Naive thymus-derived CD8-positive, alpha-beta T cell (primary cell): ENCODE measurements around the gene AIG1. TPM values are rescaled to one million over a fixed set of nuclear protein-coding genes. Genes with fewer than 3 reads are reported as not detected.
"Not testable (repeated sequence)": the region's sequence is repeated elsewhere in the genome, so short reads cannot be mapped to it uniquely, and the experiment has no call there.

ENCODE experiments used
- ATAC-seq, 2 donors: fragments of 150-1000 bp; cut with Tn5 transposase in 1 of 2; sonication (Bioruptor Pico), chemical (Tn5 transposase) in 1 of 2; 1 replicate in 1 of 2; 2 replicates in 1 of 2; pipeline ENCODE4 v1.10.0; 2021; ENCODE audit warnings: mild to moderate bottlenecking in 2 of 2, moderate library complexity in 2 of 2
- POLR2A ChIA-PET: fragments of 350-600 bp; sonication (Branson Sonifier 250); formaldehyde crosslinking; loops from one replicate; lab custom pipeline; 2021; ENCODE audit warnings: antibody characterized with exemption; lab: Charles Lee
- DNase-seq, 10 donors: peaks; one replicate each; pipeline versions ENCODE4 v3.0.0 to v3.0.0-alpha.2; 2020 to 2022
- H3K27ac Mint-ChIP-seq, 10 donors: one replicate each; pipeline ENCODE4 v1.8.0; 2020 to 2022; ENCODE audit warnings: mild to moderate bottlenecking in 10 of 10, mixed read lengths in 10 of 10, moderate library complexity in 4 of 10, inconsistent platforms in 1 of 10
- H3K27me3 Mint-ChIP-seq, 5 donors: one replicate each; pipeline ENCODE4 v1.8.0; 2021 to 2022; ENCODE audit warnings: mixed read lengths in 5 of 5
- H3K36me3 Mint-ChIP-seq, 3 donors: one replicate each; pipeline ENCODE4 v1.8.0; 2020 to 2022; ENCODE audit warnings: mixed read lengths in 3 of 3, mild to moderate bottlenecking in 2 of 3, inconsistent platforms in 1 of 3
- H3K4me1 Mint-ChIP-seq, 4 donors: one replicate each; pipeline ENCODE4 v1.8.0; 2021 to 2022; ENCODE audit warnings: mixed read lengths in 4 of 4
- H3K4me3 Mint-ChIP-seq, 10 donors: one replicate each; pipeline ENCODE4 v1.8.0; 2020 to 2022; ENCODE audit warnings: mild to moderate bottlenecking in 10 of 10, mixed read lengths in 10 of 10, moderate library complexity in 6 of 10, inconsistent platforms in 1 of 10
- H3K9me3 Mint-ChIP-seq, 9 donors: one replicate each; pipeline ENCODE4 v1.8.0; 2020 to 2022; ENCODE audit warnings: mixed read lengths in 9 of 9, mild to moderate bottlenecking in 3 of 9, inconsistent platforms in 1 of 9, moderate library complexity in 1 of 9
- polyA plus RNA-seq, 3 donors: library from polyadenylated mRNA; unstranded; fragments of 300-500 nt; fragmentation: Illumina TruSeq; gene quantifications; one replicate each; pipeline ENCODE4 v1.2.3, GENCODE V29; 2021
- total RNA-seq, 8 experiments: library from RNA in 2 of 8; stranded (reverse) in 2 of 8; gene quantifications; one replicate each; pipeline ENCODE4 v1.2.3 and lab custom pipeline; 2021 to 2026

The AIG1 gene
- total and polyA plus RNA-seq, 5 experiments from 2014 or later, result 10.0 to 19.0 (median 14.5) TPM

DNA sequence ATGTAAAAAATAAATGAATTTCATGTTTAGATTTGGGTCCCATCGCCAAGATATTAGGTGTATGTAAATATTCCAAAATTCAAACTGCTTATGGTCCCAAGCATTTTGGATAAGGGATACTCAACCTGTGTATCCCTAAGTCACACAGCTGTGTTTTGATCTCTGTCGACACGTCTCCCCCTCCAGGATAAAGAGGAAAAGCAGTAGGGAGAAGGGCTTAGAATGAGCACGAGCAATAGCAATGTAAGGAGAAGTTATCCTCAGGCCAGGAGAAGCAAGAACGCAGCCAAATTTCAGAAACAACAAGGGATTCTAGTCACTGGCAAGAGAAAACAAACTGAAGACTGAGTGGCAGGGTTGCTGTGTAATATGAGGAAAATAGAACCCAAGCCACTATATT is 181.2 kb downstream of the AIG1 start:
- ATAC-seq (no peak), DNase-seq (no peak)
- no peaks in the 10 kb centered on the region for H3K27me3 Mint-ChIP-seq
- no peak overlapping the region for H3K4me3 Mint-ChIP-seq
- H3K27ac Mint-ChIP-seq, result no peak overlapping the region
- H3K4me1 Mint-ChIP-seq, result no peaks in the 10 kb centered on the region
- POLR2A ChIA-PET, result no interaction called here
- peaks cover 0 to 6% (median 0%) of the 10 kb centered on the region in 9 donors for H3K9me3 Mint-ChIP-seq
- peaks cover 0 to 10% (median 4%) of the 10 kb centered on the region in 3 donors for H3K36me3 Mint-ChIP-seq

DNA sequence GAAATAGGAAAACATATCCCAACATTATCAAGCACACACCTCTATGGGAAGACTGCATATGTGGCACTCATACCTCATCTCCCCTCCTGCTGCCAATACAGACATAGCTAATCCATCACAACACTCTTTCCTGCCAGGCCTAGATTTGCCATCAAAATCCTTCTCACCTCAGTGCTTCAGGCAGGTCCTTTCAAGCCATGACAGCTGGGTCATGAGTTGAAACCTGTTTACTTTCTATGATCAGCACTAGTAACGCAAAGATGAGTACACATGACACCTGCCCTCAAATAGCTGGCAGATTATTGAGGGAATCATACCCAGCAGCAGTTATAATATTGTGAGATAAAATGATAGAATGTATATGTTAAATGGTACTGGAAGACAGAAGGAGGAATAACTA is 183.1 kb downstream of the AIG1 start:
- Mint-ChIP-seq H3K36me3 (peaks cover 0 to 8% (median 4%) of the 10 kb centered on the region in 3 donors), H3K9me3 (peaks cover 0 to 6% (median 0%) of the 10 kb centered on the region in 9 donors), H3K4me3 (no peak overlapping the region), H3K27ac (no peak overlapping the region), H3K27me3 (no peaks in the 10 kb centered on the region), H3K4me1 (no peaks in the 10 kb centered on the region)
- ATAC-seq (no peak), DNase-seq (no peak)
- POLR2A ChIA-PET, result no interaction called here

DNA sequence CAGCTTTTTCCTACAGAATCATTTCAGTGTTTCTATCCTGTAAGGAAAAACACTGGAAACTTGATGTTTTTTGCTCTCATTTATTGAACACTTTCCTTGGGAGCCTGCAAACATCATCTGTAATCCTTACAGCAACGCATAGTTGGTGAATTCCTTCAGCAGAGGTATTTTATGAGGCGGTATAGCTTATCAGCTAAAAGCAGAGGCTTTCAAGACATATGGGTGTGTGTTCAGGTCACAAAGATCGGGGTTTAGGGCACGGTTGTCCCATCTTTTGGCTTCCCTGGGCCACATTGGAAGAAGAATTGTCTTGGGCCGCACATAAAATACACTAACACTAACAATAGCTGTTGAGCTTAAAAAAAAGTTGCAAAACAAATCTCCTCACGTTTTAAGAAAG is 185.0 kb downstream of the AIG1 start:
- Mint-ChIP-seq H3K27ac (no peak overlapping the region), H3K4me3 (no peak overlapping the region), H3K36me3 (peaks cover 0 to 8% (median 6%) of the 10 kb centered on the region in 3 donors), H3K9me3 (peaks cover 0 to 6% (median 0%) of the 10 kb centered on the region in 9 donors), H3K4me1 (no peaks in the 10 kb centered on the region), H3K27me3 (no peaks in the 10 kb centered on the region)
- ATAC-seq, result no peak
- DNase-seq, result no peak
- POLR2A ChIA-PET, result no interaction called here

- DNase-seq, H3K4me3 Mint-ChIP-seq, H3K36me3 Mint-ChIP-seq, H3K4me1 Mint-ChIP-seq, H3K27ac Mint-ChIP-seq, ATAC-seq, POLR2A ChIA-PET, H3K27me3 Mint-ChIP-seq, H3K9me3 Mint-ChIP-seq: not testable (repeated sequence)
These were observed 185.6 kb downstream of the AIG1 start for GRCh38 chr6:143246166-143246775.

GRCh38 chr6:143247586-143247985 is 186.9 kb downstream of the AIG1 start:
- H3K27me3 Mint-ChIP-seq, result no peaks in the 10 kb centered on the region
- ATAC-seq (no peak), DNase-seq (no peak)
- peaks cover 0 to 6% (median 0%) of the 10 kb centered on the region in 9 donors for H3K9me3 Mint-ChIP-seq
- POLR2A ChIA-PET, result no interaction called here
- no peak overlapping the region for H3K27ac Mint-ChIP-seq
- no peaks in the 10 kb centered on the region for H3K4me1 Mint-ChIP-seq
- H3K4me3 Mint-ChIP-seq, result no peak overlapping the region
- H3K36me3 Mint-ChIP-seq, result peaks cover 3 to 8% (median 7%) of the 10 kb centered on the region in 3 donors

GRCh38 chr6:143248359-143248758 is 187.7 kb downstream of the AIG1 start:
- H3K27ac Mint-ChIP-seq, result no peak overlapping the region
- H3K4me1 Mint-ChIP-seq, result no peaks in the 10 kb centered on the region
- H3K27me3 Mint-ChIP-seq, result no peaks in the 10 kb centered on the region
- H3K36me3 Mint-ChIP-seq, result peaks cover 3 to 8% (median 7%) of the 10 kb centered on the region in 3 donors
- no peak overlapping the region for H3K4me3 Mint-ChIP-seq
- ATAC-seq, result no peak
- DNase-seq, result no peak
- POLR2A ChIA-PET, result no interaction called here
- H3K9me3 Mint-ChIP-seq, result peaks cover 0 to 6% (median 0%) of the 10 kb centered on the region in 9 donors

GRCh38 chr6:143251288-143251687 is 190.6 kb downstream of the AIG1 start:
- DNase-seq (no peak), ATAC-seq (no peak)
- Mint-ChIP-seq H3K4me3 (no peak overlapping the region), H3K4me1 (no peaks in the 10 kb centered on the region), H3K27ac (no peak overlapping the region), H3K27me3 (no peaks in the 10 kb centered on the region), H3K9me3 (peaks cover 0 to 3% (median 0%) of the 10 kb centered on the region in 9 donors), H3K36me3 (peaks cover 3 to 6% (median 4%) of the 10 kb centered on the region in 3 donors)
- POLR2A ChIA-PET, result no interaction called here

DNA sequence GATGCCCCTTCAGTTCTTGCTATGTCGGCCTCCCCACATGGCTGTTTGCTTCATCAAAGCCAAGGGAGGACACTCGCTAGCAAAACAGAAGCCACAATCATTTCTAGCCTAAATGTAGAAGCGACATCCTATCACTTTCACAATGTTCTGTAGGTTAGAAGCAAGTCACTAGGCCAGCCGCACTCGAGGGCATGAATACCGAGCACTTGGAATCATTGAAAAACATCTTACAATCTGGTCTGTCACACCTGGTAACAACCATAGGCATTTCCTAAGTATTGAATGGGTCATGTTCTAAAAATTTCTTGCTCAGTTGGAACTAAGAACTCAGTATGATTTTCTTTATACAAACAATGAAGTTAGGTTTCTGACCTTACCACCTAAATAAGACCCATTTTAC is 192.3 kb downstream of the AIG1 start:
- peaks cover 3 to 7% (median 4%) of the 10 kb centered on the region in 3 donors for H3K36me3 Mint-ChIP-seq
- H3K4me1 Mint-ChIP-seq, result no peaks in the 10 kb centered on the region
- H3K27ac Mint-ChIP-seq, result no peak overlapping the region
- no peak overlapping the region for H3K4me3 Mint-ChIP-seq
- no peaks in the 10 kb centered on the region for H3K27me3 Mint-ChIP-seq
- no peak for DNase-seq
- ATAC-seq, result no peak
- H3K9me3 Mint-ChIP-seq, result peaks cover 0 to 3% (median 0%) of the 10 kb centered on the region in 9 donors
- POLR2A ChIA-PET, result no interaction called here

- H3K27me3 Mint-ChIP-seq, result no peaks in the 10 kb centered on the region
- no peaks in the 10 kb centered on the region for H3K4me1 Mint-ChIP-seq
- DNase-seq (no peak), ATAC-seq (no peak)
- H3K4me3 Mint-ChIP-seq, result no peak overlapping the region
- POLR2A ChIA-PET, result no interaction called here
- H3K27ac Mint-ChIP-seq, result no peak overlapping the region
- H3K9me3 Mint-ChIP-seq, result peaks cover 0 to 4% (median 0%) of the 10 kb centered on the region in 9 donors
- peaks cover 3 to 14% (median 4%) of the 10 kb centered on the region in 3 donors for H3K36me3 Mint-ChIP-seq
These were observed 192.9 kb downstream of the AIG1 start for GRCh38 chr6:143253586-143253985.

- no peaks in the 10 kb centered on the region for H3K27me3 Mint-ChIP-seq
- ATAC-seq, result no peak
- no peaks in the 10 kb centered on the region for H3K4me1 Mint-ChIP-seq
- no peak overlapping the region for H3K27ac Mint-ChIP-seq
- DNase-seq, result no peak
- POLR2A ChIA-PET, result no interaction called here
- peaks cover 0 to 22% (median 0%) of the 10 kb centered on the region in 3 donors for H3K36me3 Mint-ChIP-seq
- peaks cover 0 to 13% (median 6%) of the 10 kb centered on the region in 9 donors for H3K9me3 Mint-ChIP-seq
- no peak overlapping the region for H3K4me3 Mint-ChIP-seq
These were observed 198.3 kb downstream of the AIG1 start for GRCh38 chr6:143258945-143259344.

- H3K36me3 Mint-ChIP-seq, result peaks cover 0 to 22% (median 1%) of the 10 kb centered on the region in 3 donors
- no peak for DNase-seq
- no peak overlapping the region for H3K27ac Mint-ChIP-seq
- no peak overlapping the region for H3K4me3 Mint-ChIP-seq
- POLR2A ChIA-PET, result no interaction called here
- H3K4me1 Mint-ChIP-seq, result no peaks in the 10 kb centered on the region
- no peaks in the 10 kb centered on the region for H3K27me3 Mint-ChIP-seq
- ATAC-seq, result no peak
- peaks cover 0 to 13% (median 6%) of the 10 kb centered on the region in 9 donors for H3K9me3 Mint-ChIP-seq
These were observed 200.2 kb downstream of the AIG1 start for GRCh38 chr6:143260857-143261256.

GRCh38 chr6:143261899-143262436 is 201.3 kb downstream of the AIG1 start:
- Mint-ChIP-seq H3K4me1 (no peaks in the 10 kb centered on the region), H3K9me3 (peaks cover 0 to 13% (median 6%) of the 10 kb centered on the region in 9 donors), H3K36me3 (peaks cover 0 to 22% (median 2%) of the 10 kb centered on the region in 3 donors), H3K4me3 (no peak overlapping the region), H3K27ac (no peak overlapping the region), H3K27me3 (no peaks in the 10 kb centered on the region)
- ATAC-seq, result no peak
- POLR2A ChIA-PET, result no interaction called here
- no peak for DNase-seq

DNA sequence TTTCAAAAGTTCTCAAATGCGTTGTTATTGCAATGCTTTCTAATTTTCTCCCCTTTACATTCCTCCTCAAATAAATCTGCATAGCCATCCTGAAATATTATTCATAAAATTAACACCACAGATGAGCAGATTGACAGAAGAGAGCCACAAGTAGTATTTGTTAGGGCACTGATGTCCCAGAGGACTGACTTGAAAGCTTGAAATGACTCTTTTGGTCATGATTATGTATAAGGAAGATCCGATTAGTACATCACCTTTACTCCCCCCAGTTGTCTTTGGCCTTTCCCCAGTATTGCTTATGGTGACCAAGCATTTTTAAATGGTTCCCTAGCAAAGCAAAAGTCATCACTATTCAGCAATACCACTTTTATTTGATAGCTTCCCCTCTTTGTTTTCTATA is 202.2 kb downstream of the AIG1 start:
- Mint-ChIP-seq H3K4me1 (no peaks in the 10 kb centered on the region), H3K36me3 (peaks cover 0 to 20% (median 2%) of the 10 kb centered on the region in 3 donors), H3K4me3 (no peak overlapping the region), H3K9me3 (peaks cover 0 to 13% (median 6%) of the 10 kb centered on the region in 9 donors), H3K27ac (no peak overlapping the region), H3K27me3 (no peaks in the 10 kb centered on the region)
- no peak for DNase-seq
- POLR2A ChIA-PET, result no interaction called here
- no peak for ATAC-seq
